GM21515 (cell line): ENCODE data around the gene MCM3.

Experiments used
- ATAC-seq: cut with Tn5 transposase; IDR thresholded peaks from one replicate; pipeline ENCODE4 v1.9.1; 2021; ENCODE audit not compliant: unreplicated experiment

Gene MCM3

DNA sequence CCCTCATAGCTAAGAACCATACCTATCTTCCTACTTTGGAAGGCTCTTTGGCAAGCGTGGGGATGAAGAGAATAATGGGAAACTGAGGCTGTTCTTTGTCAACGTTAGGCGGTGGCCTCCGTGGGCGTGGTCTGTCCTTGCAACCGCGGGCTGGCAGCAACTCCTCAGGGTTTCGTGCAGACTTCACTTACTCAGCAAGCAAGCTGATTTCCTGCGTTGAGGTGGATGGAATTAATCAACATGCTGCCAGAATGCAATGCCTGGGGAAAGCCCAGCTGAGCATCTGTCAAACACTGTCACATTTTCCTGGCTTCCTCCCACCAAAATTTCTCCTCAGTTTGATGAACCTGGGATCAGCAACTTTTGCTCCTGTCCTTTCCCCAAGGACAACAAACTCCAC is 31.0 kb downstream of the MCM3 start:
- ATAC-seq: no peak

DNA sequence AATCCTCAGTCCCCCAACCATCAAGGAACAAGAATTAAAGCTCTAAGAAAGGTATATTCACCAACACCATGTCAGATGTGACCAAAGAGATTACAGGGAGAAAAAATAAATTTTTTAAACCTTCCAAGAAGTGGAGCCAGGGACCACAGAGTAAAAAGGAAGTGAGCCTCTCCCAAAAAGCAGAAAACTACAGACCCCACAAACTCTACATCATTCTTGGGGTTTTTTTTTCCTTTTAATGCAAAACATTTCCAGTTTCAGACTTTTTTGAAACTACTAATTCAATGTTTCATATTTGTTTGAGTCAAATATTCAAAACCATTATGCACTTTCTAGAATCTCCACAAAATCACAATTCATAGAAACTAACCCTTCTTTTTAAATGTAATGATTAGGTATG is 33.4 kb downstream of the MCM3 start:
- no peak for ATAC-seq

DNA sequence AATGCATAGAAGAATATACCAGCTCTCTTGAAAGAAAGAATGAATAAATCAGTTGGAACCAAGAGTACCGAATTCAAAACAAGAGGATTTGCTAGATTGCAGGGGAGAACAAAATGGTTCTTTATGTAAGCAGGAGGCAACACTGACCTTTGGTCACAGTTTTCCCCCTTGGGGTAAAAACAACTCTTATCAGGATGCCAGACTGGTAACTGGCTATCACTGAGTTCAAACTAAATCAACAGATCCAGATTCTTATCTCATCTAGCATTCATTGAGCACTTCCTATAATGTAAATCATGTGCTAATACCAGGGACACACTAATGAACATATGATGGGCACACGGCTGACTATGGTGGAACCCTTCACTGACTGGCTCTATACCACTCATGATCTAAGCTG is 35.5 kb downstream of the MCM3 start:
- no peak for ATAC-seq

DNA sequence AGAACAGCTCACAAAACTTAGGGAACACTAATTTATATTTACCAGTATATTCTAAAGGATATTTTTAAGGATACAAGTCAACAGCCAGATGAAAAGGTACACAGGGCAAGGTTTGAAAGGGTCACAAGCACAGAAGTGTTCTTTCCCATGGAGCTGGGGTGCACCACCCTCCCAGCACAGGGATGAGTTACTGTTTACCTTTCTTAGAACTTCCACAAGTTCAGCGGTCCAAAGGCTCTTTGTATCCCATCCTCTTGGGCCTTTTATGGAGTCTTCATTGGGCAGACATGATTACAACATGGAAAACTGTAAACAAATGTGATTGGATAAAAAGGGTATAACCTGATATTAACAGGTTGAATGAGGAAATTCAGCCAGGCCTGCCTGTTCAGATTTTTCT is 39.1 kb downstream of the MCM3 start:
- no peak for ATAC-seq

DNA sequence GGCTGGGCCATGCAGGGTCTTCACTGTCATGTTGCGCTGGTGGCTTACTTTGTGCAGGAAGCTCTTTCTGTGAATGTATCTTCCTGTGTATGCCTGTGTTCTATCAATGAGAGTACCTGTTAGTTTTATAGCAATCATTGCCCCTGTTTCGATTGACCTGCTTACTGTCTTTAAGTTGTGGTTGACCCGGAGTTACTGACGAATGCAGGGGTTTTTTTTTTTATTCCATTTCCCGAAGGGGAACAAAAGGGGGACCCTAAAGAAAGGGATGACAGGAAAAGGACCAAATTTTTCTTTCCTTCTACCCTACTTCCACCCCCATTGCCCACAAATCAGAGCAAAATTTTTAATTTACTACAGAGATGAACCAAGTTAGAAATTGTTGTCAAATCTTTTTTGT is 40.1 kb downstream of the MCM3 start, which contains the start of gene IL17F:
Gene IL17F, minus strand, starts transcription at position 101 of the 400 bp plus-strand sequence. Its CDS starts 71 bp downstream, at position 30.
- ATAC-seq: no peak

DNA sequence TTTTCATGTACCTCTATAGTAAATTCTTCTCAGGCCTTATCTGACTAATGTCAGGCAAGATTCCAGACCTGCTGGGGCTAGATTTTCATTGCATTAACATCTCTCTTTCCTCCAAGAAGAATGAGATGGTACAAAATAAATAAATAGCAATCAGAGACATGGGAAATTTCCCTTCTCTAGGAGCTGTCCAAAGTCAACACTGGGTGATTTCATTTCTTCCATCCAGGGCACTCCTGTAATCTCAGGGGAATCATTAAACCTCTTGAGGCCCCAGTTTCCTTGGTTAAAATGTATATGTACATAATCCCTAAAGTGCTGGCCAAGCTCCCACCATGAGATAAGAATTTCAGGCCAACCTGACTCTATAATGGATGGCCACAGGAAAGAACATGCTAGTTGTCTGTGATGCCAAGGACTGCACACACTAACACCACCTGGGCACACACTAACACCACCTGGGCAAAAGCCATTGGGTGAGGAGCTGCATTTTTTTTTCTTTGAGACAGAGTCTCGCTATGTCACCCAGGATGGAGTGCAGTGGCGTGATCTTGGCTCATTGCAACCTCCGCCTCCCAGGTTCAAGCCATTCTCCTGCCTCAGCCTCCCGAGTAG is 41.2 kb downstream of the MCM3 start:
- ATAC-seq: no peak

DNA sequence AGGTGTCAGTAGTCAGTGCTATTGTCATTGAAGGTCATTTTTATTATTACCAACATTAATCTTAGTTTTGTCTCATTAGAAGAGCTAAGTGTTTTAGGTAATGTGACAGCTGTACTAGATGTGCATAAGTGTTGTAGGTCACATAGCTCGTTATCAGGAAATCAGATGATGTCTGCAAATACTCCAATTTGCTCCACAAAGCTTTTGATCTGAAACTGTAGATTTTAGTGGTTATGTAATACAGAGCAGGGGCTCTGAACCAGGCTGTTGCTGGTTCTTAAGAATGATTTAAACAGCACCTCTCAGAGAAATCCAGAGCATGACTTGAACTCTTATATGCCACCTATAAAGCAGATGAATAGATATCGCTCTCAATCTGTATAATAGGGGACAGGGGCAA is 42.7 kb downstream of the MCM3 start:
- no peak for ATAC-seq

DNA sequence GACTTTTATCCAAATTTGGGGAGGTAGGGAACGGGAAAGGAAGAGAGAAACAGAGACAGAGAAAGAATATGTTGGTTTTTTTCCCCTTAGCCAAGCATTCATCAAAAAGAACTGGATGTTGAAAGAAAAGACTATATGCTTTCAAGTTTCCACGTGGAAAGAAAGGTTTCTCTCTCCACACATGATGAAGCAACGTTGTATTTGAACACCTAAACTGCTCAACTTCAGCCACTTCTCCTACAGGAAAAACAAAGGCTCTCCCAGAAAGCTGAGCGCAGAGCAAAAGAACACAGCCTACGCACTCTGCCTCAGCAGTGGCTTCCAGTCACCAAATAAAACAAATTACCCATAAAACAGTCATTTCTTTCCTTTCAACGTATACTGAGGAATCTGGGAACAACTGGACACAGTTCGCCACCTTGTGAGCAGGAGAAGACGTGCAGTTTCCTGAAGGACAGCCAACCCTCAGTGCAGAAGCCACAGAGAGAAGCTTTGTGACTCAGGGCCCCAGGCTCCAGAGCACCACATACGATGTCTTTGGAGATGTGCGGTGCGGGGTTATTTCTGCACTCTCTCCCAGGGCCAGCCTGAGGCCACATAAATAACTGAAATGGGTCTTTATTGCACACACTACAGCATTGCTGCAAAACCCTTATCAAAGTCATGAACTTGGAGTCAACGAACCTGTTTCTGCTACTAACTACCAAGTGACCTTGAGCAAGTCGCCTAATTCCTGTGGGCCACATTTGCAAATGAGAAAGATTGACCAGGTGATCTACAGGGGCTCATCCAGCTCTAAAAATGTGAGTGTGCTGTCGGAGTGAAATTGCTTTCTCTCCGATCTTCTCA is 50.3 kb downstream of the MCM3 start:
- ATAC-seq: peak; percentile 80

DNA sequence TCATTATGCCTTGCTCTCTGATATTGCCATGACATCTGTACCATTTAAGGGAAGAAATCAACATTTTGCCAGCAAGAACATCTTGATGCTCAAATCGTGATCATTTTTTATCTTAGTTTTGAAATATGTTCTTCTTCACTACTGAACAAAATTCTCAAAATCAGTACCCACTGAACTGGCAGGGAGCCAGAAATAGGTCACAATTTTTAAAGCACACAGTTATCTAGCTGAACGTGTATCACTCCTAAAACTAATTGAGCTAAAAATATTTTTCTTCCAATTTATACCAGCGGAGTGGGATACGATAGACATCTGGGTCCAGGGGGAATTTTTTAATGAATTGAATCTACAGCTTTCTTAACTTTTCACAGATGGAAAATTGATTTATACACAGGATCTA is 51.5 kb downstream of the MCM3 start:
- no peak for ATAC-seq

DNA sequence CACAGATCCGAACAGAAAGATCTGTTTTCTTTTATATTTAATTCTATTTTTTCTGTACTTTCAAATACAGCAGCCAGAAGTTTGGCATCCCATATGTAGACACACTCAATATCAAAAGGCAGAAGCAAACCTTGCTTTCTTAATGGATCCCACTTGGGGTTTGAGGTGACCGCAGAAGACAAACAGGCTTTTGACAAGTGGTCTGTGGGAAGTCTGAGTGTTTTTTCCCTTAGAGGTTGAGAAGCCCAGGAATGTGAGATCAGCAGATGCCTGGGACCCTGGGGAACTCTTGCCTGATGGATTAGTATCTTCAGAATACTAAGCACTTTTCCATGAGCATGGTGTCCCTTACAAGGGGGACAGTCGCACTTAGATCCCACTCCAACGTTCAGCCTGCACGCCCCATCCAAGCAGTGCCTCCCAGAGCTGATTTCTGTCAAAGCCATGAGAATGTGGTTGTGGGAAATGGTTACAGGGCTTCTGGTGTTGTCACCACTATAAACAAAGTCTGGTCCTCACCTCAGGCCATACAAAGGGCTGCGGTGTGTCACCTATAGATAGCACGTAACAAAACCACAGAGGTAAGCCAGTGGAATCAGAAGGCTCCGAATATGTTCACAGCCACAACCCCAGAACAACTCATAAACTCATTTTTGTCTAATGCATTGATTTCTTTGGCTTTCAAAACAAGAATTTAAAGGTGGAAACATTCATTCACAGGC is 53.0 kb downstream of the MCM3 start:
- ATAC-seq: no peak

DNA sequence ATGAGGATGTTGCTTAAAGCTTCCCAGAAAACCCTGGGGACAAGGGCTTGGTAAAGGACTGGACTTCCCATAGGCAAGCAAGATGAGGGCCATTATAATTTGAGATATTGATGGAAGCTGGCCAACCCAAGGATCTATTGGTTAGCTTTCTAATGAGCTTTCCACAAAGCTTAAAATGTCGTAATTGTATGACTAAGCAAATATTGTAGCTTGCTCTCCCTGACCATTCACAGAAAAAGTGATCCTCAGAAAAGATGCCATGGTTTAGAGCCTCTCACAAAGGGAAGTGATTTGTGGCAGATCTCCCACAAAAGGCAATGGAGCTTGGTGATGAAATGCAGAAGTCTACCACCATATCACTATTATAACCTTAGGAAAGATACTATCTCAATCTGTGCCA is 53.9 kb downstream of the MCM3 start:
- no peak for ATAC-seq

DNA sequence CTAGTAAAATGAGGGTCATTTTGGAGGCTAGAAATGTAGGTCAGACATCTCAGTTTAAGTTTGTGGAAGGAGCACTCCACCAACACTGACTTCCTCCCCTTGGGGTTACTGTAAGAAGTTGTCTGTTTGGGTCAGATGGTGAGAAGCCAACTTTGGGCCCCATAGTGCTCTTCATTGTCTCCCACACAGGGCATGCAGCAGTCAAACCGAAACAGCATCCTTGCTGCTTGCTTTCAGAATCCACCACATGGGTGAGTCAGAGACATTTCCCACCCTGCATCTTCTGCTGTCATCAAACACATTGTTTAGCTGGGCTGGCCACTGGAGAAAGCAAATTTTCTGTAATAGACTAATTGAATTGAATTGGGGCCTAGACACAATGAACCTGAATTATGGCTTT is 57.0 kb downstream of the MCM3 start:
- ATAC-seq: peak; percentile 100

DNA sequence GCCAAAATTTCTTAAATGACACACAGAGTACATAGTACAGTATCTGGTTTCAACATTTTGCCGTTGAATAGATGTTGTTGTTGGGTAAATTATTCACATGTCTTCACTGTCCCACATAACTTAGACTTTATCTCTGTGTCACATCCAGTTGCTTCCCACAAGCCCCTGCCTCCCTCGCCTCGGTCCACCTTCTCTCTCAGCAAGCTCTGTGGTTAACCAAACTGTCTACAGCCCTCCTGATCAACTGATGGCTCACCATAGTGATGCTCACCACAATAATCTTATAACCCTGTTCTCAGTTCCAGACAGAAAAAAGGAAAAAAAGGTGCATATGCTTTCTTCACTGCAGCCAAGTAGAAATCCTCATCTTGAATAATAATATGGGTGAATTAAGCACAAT is 63.2 kb downstream of the MCM3 start:
- ATAC-seq: peak; percentile 66

DNA sequence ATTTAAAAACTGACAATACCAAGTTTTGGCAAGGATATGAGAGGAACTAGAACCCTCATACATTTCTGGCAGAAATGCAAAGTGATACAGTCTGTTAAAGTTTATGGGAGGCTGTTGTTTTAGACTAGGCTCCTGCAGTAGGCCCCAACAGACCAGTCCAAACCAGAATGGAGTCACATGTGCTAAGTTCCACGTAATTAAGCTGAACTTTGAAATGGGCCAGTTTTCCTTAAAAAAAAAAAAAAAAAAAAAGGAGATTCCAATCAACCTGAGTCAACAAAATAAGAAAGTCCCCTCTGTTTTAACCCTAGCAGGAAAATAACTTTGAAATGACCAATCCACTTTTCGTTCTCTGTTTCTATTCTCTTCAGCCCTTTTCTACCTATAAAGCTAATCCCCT is 66.8 kb downstream of the MCM3 start:
- ATAC-seq: no peak

DNA sequence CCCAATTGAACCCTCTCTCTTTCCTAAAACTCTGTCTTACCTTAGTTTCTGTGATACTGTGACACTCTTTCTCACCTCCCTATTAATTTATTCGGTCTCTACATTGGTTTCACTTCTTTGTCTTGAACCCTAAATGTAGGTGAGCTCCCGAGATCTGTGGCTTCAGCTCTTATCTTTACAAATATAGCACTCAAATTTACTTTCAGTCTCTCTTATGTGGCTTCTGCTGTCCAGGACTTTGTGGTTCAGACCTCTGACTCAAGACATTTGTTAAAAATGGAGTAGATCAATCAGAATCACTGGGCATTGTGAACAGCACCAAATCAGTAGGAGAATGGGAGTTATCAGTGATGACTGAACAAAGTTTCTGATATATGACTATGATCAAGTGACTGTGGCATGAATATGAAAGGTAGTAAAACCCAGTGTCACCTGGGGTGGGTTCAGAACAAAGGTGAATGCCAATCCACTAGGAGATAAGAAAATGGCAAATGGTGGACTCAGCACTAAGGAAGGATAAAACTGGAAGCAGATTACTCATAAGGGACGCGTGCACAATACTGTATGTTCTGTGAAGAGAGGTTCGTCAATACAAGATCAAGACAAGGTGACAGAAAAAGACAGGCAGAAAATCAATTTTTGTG is 67.5 kb downstream of the MCM3 start:
- peak; percentile 38 for ATAC-seq

DNA sequence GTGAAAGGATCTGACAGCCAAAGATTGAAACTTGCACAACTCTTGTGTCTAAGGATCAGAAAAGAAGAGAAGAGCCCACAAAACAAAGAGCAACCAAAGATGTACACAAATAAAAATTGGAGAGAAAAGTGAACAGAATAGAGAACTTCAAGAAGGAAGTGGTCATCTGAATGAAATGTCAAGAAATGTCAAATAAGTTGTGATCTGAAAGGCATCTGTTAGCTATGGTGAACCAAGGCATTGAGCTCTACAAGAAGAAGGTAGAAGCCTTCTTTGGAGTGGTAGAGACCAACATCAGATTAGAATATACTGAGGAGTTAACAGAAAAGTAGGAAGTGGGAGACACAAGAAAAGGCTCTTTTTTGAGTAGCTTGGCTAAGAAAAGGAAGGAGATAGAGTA is 68.8 kb downstream of the MCM3 start:
- ATAC-seq: no peak
